Measurements from ENCODE around the gene DUSP6. TPM values are rescaled to one million over a fixed set of nuclear protein-coding genes. Genes with fewer than 3 reads are reported as not detected.
A peak's percentile ranks its signal among the peaks of the same experiment; 100 is the strongest.

DUSP6 gene
- total and polyA plus RNA-seq, 2 of the 8 experiments (the other 6 are each of a cell fraction or from before 2014, with no cell fraction given): 99.3 to 179 TPM

GRCh38 chr12:89384050-89384758 lies 31.9 kb upstream of the DUSP6 start:
- peaks cover 2 to 18% (median 10%) of the 10 kb centered on the region in 4 experiments; a peak in 6 of 7 replicates for H3K4me1 ChIP-seq (replicated peaks in 1 of 4; ENCODE audit: control insufficient read depth in 3 of 4, insufficient read depth in 4 of 4, low read length in 3 of 4)
- no peaks in the 10 kb centered on the region for H3K79me2 ChIP-seq (ENCODE audit: control insufficient read depth in 1 of 2, insufficient read depth in 2 of 2, low read length in 2 of 2)
- H3K4me2 ChIP-seq (ENCODE audit: insufficient read depth in 1 of 2, low read depth in 2 of 2, low read length in 2 of 2): peak overlapping the region in 1 of 2 experiments; percentile 3; a peak in 1 of 4 replicates
- H2AFZ ChIP-seq (ENCODE audit: low read length): peak overlapping the region; percentile 35; the same call in 1 of the 2 replicates
- H2BK5ac ChIP-seq (ENCODE audit: low read depth, low read length): no peak overlapping the region; the same call in 1 of the 2 replicates
- H3K36me3 ChIP-seq (ENCODE audit: control insufficient read depth in 2 of 4, insufficient read depth in 4 of 4, low read length in 3 of 4): no peaks in the 10 kb centered on the region
- no peak overlapping the region for H3K23ac ChIP-seq (ENCODE audit: insufficient read length)
- no peak overlapping the region for H4K5ac ChIP-seq (ENCODE audit: insufficient read length, low read depth, low read length)
- peak; percentile 15 to 52 for DNase-seq (ENCODE audit: low read depth in 1 of 2, low spot score in 2 of 2)
- no peak overlapping the region for H3K27ac ChIP-seq (ENCODE audit: low read depth, low read length)
- no peak overlapping the region for H3K9ac ChIP-seq (replicated peaks in 1 of 4; ENCODE audit: extremely low read depth in 1 of 4, low read depth in 3 of 4, low read length in 3 of 4)
- H3K18ac ChIP-seq (ENCODE audit: extremely low read depth, low read length): no peak overlapping the region
- no peak overlapping the region for H2BK15ac ChIP-seq (ENCODE audit: low read length)
- POLR2A ChIA-PET (ENCODE audit: partially characterized antibody): interaction anchor here (0.8 to 1.9 kb wide), 3 partner anchors 9 to 31 kb away, joined by 3 to 6 read pairs (median 3); no protein-coding TSS in a partner anchor
- CTCF ChIA-PET (ENCODE audit: partially characterized antibody): interaction anchor here (0.9 kb wide), 1 partner anchor 10 kb away, joined by 3 read pairs; no protein-coding TSS in a partner anchor
- H4K20me1 ChIP-seq (replicated peaks in 1 of 2; ENCODE audit: control insufficient read depth in 1 of 2, insufficient read depth in 2 of 2, low read length in 2 of 2): no peaks in the 10 kb centered on the region
- no peak overlapping the region for H3K56ac ChIP-seq (replicated peaks; ENCODE audit: insufficient read length, low read depth, low read length)
- H2BK12ac ChIP-seq (ENCODE audit: low read depth, low read length): no peak overlapping the region
- no peak for FAIRE-seq
- H3K9me3 ChIP-seq (ENCODE audit: insufficient read depth in 2 of 2, low read depth in 1 of 2, low read length in 1 of 2): no peaks in the 10 kb centered on the region
- TF ChIP-seq ATF2 (IDR thresholded peaks at IDR 0.05; ENCODE audit: low read length) (no peak), KDM5A (IDR thresholded peaks at IDR 0.05; ENCODE audit: low read length) (no peak), ATF3 (IDR thresholded peaks at IDR 0.05; ENCODE audit: insufficient read depth, low read depth, low read length) (no peak), TEAD4 (IDR thresholded peaks at IDR 0.05; ENCODE audit: low read depth, low read length) (no peak), FOSL1 (IDR thresholded peaks at IDR 0.05; ENCODE audit: insufficient read depth, low read depth, low read length) (no peak), CEBPB (IDR thresholded peaks at IDR 0.05; ENCODE audit: low read depth, low read length) (peak; percentile 87), E2F6 (IDR thresholded peaks at IDR 0.05) (no peak), RBBP5 (IDR thresholded peaks at IDR 0.05; ENCODE audit: borderline replicate concordance, low read depth, low read length) (no peak)
- H3K27me3 ChIP-seq (replicated peaks in 1 of 4; ENCODE audit: control insufficient read depth in 3 of 4, extremely low read depth in 1 of 4, insufficient read depth in 3 of 4, low read length in 3 of 4): no peaks in the 10 kb centered on the region
- H3K79me1 ChIP-seq (ENCODE audit: low read depth, low read length): no peaks in the 10 kb centered on the region
- no peak overlapping the region for H3K4me3 ChIP-seq (ENCODE audit: extremely low read depth in 1 of 4, insufficient read depth in 2 of 4, low read depth in 3 of 4, low read length in 4 of 4)
- no peak overlapping the region for H2BK20ac ChIP-seq (ENCODE audit: low read length)
- no peak overlapping the region for H4K8ac ChIP-seq (ENCODE audit: extremely low read depth, insufficient read depth, low read length)
- H4K91ac ChIP-seq (replicated peaks; ENCODE audit: insufficient read length, low read length): no peak overlapping the region
- H2AK5ac ChIP-seq (ENCODE audit: low read depth, low read length): no peak overlapping the region
- H3K4ac ChIP-seq (replicated peaks; ENCODE audit: insufficient read length, low read depth, low read length): no peak overlapping the region
- no peak overlapping the region for H3K14ac ChIP-seq (ENCODE audit: insufficient read length)
- no peaks in the 10 kb centered on the region for H3K23me2 ChIP-seq (ENCODE audit: low read depth, low read length)
- WGBS, 2 experiments (ENCODE audit: extremely low coverage in 1 of 2, insufficient coverage in 1 of 2, insufficient read length in 1 of 2, insufficient replicate concordance in 2 of 2, low coverage in 1 of 2, low lambda C conversion rate in 2 of 2, missing lambda C conversion rate in 1 of 2): 46% methylated on average over 8 of the region's 8 CpGs; no CpG with 5 or more reads in 1 of the 2 experiments
- H2BK120ac ChIP-seq (replicated peaks; ENCODE audit: low read depth, low read length): no peak overlapping the region
